Kidney capillary endothelial cell (primary cell): ENCODE results near the gene GNAQ.
"Not testable (repeated sequence)": the region's sequence is repeated elsewhere in the genome, so short reads cannot be mapped to it uniquely, and the experiment has no call there.

ENCODE experiments used
- DNase-seq: peaks from one replicate; pipeline ENCODE4 v3.0.0-alpha.2; 2018; ENCODE audit warnings: low spot score

GNAQ gene

GRCh38 chr9:77687737-77688136 is 343.9 kb downstream of the GNAQ start:
- not testable (repeated sequence) for DNase-seq

- DNase-seq: no peak
These were observed 351.0 kb downstream of the GNAQ start for GRCh38 chr9:77680581-77680980.

GRCh38 chr9:77679661-77680368 is 351.8 kb downstream of the GNAQ start:
- no peak for DNase-seq

GRCh38 chr9:77679088-77679487 is 352.5 kb downstream of the GNAQ start:
- no peak for DNase-seq

GRCh38 chr9:77677957-77678535 is 353.6 kb downstream of the GNAQ start:
- no peak for DNase-seq

GRCh38 chr9:77677397-77677796 is 354.2 kb downstream of the GNAQ start:
- DNase-seq: no peak

GRCh38 chr9:77673941-77674791 is 357.4 kb downstream of the GNAQ start:
- DNase-seq: no peak

- DNase-seq: no peak
These were observed 359.4 kb downstream of the GNAQ start for GRCh38 chr9:77672183-77672582.

GRCh38 chr9:77667151-77667550 is 364.5 kb downstream of the GNAQ start:
- DNase-seq: no peak
